Skin of body (tissue), 2 donors: ENCODE measurements around the gene CCL2. TPM values are rescaled to one million over a fixed set of nuclear protein-coding genes. Genes with fewer than 3 reads are reported as not detected.

Experiments
- DNase-seq: peaks from one replicate; lab custom pipeline; 2025; lab: John Stamatoyannopoulos, UW
- total RNA-seq: library from RNA; depleted of rRNA; stranded (reverse); fragments of >200 nt; gene quantifications from one replicate; pipeline ENCODE4 v1.2.3, GENCODE V29; 2014

The CCL2 gene
- total RNA-seq, 1 donor from 2014 or later = 25.5 TPM

- no peak for DNase-seq
These were observed 6.7 kb downstream of the CCL2 start for GRCh38 chr17:34261568-34262337.

DNA sequence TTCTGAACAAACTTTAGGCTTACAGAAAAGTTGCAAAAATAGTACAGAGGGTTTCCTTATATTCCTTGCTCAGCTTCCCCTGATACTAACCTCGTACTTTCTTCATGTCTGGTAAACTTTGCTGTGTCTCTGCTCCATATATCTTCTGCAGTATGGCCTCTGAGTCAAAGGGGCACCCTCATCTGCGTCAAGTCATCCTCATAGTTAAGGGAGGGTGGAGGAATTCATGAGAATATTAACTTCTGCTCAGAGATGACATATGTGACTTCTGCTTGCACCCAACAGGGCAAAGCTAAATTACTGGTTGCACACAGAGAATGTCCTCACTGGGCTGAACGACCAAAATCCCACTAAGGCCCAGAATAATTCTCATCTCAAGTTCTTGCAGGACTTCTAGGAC, 10.6 kb downstream of the CCL2 start:
- DNase-seq = no peak

- DNase-seq = no peak
These were observed 14.9 kb downstream of the CCL2 start, which contains the start of gene CCL7 for GRCh38 chr17:34269969-34270368. Gene CCL7, plus strand, starts transcription at chr17:34270221. Its CDS starts 70 bp downstream, at chr17:34270291.

DNA sequence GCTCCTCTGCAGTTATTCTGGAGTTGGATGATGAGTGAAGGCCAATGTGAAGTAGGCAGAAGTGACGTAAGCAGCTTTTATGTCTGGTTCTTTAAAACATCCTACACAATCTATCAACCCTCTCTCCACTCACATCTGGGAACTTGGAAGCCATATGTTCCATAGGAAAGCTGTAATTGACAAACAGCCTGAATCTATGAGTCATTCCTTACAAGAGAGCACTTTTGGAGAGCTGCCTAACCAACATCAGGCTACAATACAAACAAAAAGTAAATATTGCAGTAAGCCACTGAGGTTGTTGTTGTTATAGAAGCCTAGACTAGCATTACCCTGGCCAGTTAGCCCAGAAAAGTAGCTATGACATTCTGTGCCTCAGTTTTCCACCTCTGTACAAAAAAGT, 20.8 kb downstream of the CCL2 start:
- DNase-seq = peak; percentile 95

- DNase-seq = no peak
These were observed 21.7 kb downstream of the CCL2 start for GRCh38 chr17:34276826-34277225.

DNA sequence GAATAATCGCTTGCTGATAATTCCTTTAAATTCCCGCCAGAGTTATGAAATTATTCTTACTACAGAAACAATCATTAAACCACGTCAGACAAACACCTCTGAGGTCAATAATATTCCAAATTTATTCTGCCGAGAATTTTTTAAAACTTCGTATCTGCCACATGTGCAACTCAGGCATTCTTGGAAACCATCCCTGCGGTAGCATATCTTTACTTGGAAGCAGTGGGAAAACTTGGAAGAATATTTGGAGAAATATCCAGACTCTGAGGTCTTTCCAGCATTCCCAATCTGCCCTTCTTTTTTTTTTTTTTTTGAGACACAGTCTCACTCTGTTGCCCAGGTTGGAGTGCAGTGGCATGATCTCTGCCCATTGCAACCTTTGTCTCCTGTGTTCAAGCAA, 28.5 kb downstream of the CCL2 start:
- no peak for DNase-seq

GRCh38 chr17:34285286-34285792, 30.3 kb downstream of the CCL2 start, which contains the start of gene CCL11:
Gene CCL11, plus strand, starts transcription at chr17:34285742. Its CDS starts 67 bp downstream, at chr17:34285809.
- DNase-seq = no peak

DNA sequence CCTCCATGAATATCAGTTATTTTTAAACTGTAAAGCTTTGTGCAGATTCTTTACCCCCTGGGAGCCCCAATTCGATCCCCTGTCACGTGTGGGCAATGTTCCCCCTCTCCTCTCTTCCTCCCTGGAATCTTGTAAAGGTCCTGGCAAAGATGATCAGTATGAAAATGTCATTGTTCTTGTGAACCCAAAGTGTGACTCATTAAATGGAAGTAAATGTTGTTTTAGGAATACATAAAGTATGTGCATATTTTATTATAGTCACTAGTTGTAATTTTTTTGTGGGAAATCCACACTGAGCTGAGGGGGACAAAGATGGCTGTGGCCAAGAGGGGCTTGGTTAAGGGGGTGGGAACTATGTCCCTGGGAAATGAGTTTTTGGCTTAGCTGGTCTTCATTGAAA, 32.8 kb downstream of the CCL2 start:
- DNase-seq = no peak

GRCh38 chr17:34290586-34290985, 35.5 kb downstream of the CCL2 start:
- DNase-seq = no peak

DNA sequence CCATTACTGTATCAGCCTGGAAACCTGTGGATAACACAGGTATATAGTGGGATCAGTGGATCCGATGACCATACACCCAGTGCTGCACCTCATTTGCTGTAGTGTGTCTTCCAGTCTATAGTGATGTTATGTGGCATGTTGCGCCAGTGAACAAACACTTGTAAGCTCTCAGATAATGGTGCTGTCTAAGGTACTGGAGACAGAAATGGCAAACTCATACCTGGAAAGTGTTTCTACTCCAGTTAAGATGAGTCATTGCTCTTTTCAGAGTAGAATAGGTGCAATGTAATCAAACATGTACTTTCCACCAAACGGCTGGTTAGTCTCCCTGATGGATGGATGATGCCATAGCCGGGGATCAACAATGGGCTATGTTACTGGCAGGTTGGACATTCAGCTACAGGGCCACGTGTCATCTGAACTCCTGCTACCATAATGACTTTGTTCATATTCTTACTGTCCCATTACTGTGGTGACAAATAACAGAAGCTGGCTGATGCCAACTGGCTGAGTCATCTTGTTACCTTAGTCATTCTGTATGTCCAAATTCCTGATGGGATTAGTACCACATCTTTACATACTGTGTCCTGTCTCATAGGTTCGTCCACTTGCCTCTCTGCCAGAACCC, 36.8 kb downstream of the CCL2 start:
- no peak for DNase-seq

DNA sequence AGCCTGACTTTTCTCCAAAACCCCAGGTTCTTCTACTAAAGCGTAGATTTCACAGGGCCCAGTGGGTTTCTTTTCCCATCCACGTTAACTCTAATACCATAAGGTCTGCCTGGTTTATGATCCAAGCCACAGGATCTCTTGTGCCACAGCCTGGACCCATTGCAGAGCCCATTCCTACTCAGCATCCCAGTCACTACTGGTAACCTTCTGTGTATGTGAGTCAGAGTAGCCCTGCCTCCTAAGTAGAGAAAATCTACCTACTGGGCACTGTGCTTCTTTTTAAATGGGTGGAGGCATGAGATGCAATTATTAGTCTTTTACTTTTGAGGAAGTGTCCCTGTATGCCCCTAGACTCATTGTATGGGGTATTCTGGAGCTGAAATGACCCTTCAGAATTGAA, 43.9 kb downstream of the CCL2 start:
- no peak for DNase-seq

DNA sequence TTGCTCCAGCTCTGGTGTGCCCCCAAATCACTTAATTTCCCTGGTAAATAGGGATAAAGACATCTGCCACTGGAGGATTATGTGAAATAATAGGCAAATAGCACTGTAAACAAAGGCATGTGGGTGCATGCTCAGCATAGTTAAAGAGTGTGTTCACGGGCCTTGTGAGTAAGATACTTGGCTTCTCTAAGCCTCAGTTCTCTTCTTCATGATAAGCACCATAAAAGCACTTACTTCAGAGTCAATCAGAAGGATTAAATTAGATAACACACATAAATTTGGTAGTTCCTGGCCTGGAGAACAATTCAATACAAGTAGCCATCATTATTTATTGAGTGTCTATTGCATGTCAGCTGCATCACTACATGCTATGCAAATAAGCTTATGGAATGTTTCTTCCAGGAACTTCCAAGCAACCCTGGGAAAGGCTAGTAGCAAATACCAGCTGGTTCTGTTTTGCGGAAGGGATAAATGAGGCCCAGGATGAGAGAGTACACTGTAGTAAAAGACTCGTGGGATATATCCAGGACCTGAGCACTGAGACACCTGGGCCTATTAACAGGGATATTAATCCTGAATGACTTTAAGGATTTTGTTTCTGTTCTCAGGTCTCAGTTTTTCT, 45.0 kb downstream of the CCL2 start:
- peak; percentile 57 for DNase-seq

DNA sequence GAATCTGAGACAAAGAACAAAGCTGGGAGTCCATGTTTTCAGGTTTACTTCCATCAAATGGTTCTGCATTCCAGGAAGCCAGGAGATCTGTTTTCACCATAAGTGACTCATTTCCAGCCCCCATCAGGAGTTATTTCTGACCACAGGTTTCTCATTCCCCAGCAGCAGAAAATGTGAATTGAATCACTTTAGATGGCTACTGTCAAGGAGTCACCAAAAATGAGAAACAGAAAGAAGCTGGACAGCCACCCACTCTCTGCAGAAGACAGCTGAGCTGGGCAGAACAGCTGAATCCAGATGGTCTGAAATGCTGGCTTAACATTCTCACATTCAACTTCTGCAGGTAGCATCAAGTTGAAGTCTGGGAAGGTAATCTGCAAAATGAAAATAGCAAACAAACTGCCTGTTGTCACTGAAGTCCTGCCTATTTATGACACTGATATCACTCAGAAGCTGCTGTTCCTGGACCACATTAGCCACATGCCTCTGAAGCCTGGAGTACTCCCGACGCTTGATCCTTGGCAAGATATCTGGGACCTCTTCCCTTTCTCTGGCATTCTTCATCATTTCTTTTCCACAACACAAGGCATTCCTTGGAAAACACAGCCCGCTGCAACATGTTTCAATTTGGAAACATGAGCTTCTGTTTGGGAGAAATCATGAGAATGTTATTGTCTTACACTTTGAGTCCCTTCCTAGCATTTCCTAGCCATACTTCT, 45.7 kb downstream of the CCL2 start:
- peak; percentile 61 for DNase-seq

GRCh38 chr17:34301986-34302385, 46.9 kb downstream of the CCL2 start:
- no peak for DNase-seq

DNA sequence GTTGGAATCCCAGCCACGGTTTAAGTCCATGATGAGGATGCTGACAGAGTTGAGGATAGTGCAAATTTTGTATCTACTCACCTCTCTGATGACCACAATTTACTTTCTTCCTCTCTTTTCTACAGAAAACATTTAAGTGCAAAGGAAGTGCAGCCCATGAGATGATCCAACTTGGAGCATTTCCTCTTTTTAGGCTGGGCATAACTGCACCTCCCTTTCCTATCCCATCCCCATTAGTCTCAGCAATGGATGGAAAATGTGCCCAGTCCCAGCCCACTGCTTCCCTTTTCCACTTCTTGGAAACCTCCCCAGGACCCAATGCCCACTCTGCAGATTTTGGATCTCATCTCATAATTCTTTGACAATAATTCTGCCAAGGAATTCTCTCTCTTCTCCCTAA, 47.6 kb downstream of the CCL2 start:
- no peak for DNase-seq

- DNase-seq = no peak
These were observed 48.5 kb downstream of the CCL2 start for GRCh38 chr17:34303606-34304005.

DNA sequence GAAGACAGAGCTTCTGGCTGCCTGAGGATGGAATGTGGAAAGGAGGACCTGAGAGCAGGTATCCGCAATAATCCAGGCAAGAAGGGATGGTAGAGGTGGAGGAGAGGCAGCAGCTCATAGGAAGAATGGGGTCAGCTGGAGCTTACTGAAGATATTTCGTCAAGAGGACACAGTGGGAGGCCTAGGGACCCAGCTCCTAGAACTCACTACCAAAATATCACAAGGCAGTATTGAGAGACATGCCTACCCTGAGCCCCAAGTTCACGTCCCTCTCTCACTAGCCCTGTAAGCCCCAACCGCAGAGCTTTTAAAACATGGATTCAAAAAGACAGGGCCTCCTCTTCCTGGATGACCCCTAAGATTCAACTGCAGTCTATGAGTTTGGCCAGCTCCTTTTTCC, 50.0 kb downstream of the CCL2 start:
- DNase-seq = no peak

DNA sequence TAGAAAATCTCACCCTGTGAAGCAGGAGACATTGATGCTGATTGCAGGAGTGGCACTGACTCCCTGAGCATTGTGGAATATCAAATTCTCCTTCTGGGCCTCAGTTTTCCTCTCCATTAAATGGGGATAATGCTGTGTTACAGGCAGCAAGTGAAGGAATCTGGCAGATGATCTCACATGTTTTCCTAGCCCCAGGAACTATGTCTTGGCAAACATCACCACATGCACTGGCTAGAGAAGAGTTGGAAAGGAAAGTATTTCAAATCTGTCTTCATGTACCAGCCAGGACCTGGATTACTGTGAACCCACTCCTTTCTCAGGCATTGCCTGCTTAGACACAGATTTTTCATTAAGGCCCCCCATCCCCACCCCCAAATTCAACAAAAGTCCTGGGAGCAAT, 50.5 kb downstream of the CCL2 start:
- DNase-seq = no peak

GRCh38 chr17:34306466-34306865, 51.4 kb downstream of the CCL2 start:
- no peak for DNase-seq
